GM12892 (cell line): ENCODE measurements around the gene SHROOM3.

ENCODE experiments used
- POLR2A ChIP-seq: IDR thresholded peaks from 2 replicates; pipeline ENCODE4 v1.6.1; 2011; ENCODE audit warnings: low read depth, low read length, control low read depth
- POLR2AphosphoS5 ChIP-seq: IDR thresholded peaks from 2 replicates; pipeline ENCODE4 v1.6.1; 2011; ENCODE audit warnings: low read depth, low read length, control low read depth
- TAF1 ChIP-seq: IDR thresholded peaks from 2 replicates; pipeline ENCODE4 v1.6.1; 2011; ENCODE audit warnings: low read depth, mild to moderate bottlenecking, control low read depth, low read length, borderline replicate concordance

- no peak for TF ChIP-seq POLR2AphosphoS5
- TF ChIP-seq TAF1, result no peak
- TF ChIP-seq POLR2A, result no peak
These were observed 4.5 kb downstream of the SHROOM3 start for GRCh38 chr4:76439491-76439890.
